ENCODE data around the gene FIS1.

DNA sequence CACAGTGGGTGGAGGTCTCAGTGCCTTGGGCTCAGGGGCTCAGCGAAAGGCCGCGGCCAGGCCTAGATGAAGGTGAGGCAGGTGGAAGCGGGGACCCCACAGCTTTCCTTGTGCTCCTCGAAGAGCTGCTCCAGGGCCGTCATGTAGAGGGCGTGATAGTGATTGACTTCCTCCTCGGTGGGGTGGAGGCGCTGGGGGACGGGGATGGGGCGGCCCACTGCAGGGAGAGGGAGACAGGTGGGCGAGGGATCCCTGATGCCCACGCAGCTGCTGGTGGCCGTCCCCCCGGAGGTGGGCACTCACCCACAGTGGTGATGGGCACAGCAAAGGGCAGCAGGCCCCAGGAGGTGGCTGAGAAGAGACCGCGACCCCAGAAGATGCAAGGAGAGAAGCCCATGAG lies 49.0 kb downstream of the FIS1 start:
- TF ChIP-seq, protein P1, sequence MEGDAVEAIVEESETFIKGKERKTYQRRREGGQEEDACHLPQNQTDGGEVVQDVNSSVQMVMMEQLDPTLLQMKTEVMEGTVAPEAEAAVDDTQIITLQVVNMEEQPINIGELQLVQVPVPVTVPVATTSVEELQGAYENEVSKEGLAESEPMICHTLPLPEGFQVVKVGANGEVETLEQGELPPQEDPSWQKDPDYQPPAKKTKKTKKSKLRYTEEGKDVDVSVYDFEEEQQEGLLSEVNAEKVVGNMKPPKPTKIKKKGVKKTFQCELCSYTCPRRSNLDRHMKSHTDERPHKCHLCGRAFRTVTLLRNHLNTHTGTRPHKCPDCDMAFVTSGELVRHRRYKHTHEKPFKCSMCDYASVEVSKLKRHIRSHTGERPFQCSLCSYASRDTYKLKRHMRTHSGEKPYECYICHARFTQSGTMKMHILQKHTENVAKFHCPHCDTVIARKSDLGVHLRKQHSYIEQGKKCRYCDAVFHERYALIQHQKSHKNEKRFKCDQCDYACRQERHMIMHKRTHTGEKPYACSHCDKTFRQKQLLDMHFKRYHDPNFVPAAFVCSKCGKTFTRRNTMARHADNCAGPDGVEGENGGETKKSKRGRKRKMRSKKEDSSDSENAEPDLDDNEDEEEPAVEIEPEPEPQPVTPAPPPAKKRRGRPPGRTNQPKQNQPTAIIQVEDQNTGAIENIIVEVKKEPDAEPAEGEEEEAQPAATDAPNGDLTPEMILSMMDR (IDR thresholded peaks at IDR 0.05): no peak
- TF ChIP-seq POLR2A (IDR thresholded peaks at IDR 0.05): no peak
